Spinal cord (tissue), 10 donors: ENCODE measurements around the gene NANOS3. TPM values are rescaled to one million over a fixed set of nuclear protein-coding genes. Genes with fewer than 3 reads are reported as not detected.
A peak's percentile ranks its signal among the peaks of the same experiment; 100 is the strongest.

Experiments used
- DNase-seq, 6 donors: peaks; one replicate each; pipeline versions ENCODE4 v3.0.0 to v3.0.0-alpha.2; 2013 to 2015; ENCODE audit warnings: low spot score in 6 of 6, low read depth in 4 of 6
- H3K27ac ChIP-seq: one replicate; pipeline ENCODE4 v1.5.1; 2013; ENCODE audit warnings: low read depth, low read length, control low read depth
- H3K27me3 ChIP-seq: one replicate; pipeline ENCODE4 v1.6.1; 2013; ENCODE audit warnings: low read length; ENCODE audit not compliant: control insufficient read depth, insufficient read depth
- H3K36me3 ChIP-seq: one replicate; pipeline ENCODE4 v1.6.1; 2013; ENCODE audit warnings: low read length; ENCODE audit not compliant: control insufficient read depth, insufficient read depth
- H3K4me1 ChIP-seq: one replicate; pipeline ENCODE4 v1.6.1; 2013; ENCODE audit warnings: low read length; ENCODE audit not compliant: control insufficient read depth, insufficient read depth
- H3K4me3 ChIP-seq: one replicate; pipeline ENCODE4 v1.5.1; 2013; ENCODE audit warnings: low read depth, low read length, control low read depth
- H3K9me3 ChIP-seq: one replicate; pipeline ENCODE4 v1.6.1; 2013; ENCODE audit warnings: low read length; ENCODE audit not compliant: control insufficient read depth, insufficient read depth
- WGBS: methylation state at CpG from one replicate; pipeline ENCODE4 v1.1.5; 2013; ENCODE audit warnings: missing lambda C conversion rate; ENCODE audit not compliant: insufficient coverage; 5-methylcytosine and 5-hydroxymethylcytosine counted together
- polyA plus RNA-seq, 2 donors: library from polyadenylated mRNA; unstranded; fragments of 120-200 nt; gene quantifications; one replicate each; pipeline ENCODE4 v1.2.1, GENCODE V29; 2013; ENCODE audit not compliant: insufficient read length in 2 of 2
- total RNA-seq, 2 donors: library from RNA; depleted of rRNA in 1 of 2; stranded (reverse); fragments of 120-200 nt in 1 of 2; fragments of >200 nt in 1 of 2; gene quantifications; one replicate each; pipeline versions ENCODE4 v1.2.3 to v1.2.4, GENCODE V29; 2013 to 2014
- donor health status: healthy.

The NANOS3 gene
- total and polyA plus RNA-seq, 4 donors = 11.2 to 24.6 (median 23.1) TPM; not detected in 1

DNA sequence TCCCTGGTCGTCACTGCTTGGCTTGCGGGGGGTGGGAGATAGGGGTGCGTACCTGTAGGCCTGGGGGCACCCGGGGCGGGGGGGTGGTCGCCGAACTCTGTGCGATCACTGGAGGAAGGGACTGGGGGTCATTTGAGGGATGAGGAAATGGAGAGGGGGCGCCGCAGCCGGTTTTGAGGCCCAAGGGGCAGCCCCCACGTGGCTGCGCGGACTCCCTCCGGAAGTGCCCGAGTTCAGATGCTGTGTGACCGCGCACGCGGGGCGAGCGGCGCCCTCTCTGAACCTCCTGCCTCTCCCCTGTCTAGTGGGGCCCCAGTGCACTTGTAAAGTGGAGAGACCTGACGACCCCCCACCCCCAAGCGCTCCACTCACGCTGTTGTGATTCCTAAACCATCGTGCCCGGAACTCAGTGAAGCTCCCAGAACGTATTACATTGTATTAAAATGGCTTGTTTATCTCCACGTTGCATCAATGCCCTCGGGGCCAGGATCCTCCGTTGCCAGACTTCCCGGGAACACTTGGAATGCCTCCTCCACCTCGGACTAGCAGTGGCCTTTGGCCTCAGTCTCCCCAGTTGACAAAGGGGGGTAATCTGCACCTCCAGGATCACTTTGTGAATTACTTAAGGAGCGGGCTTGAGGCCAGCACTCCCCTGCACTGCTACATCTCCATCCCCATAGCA, 3.0 kb upstream of the NANOS3 start:
- Histone ChIP-seq H3K9me3 (no peaks in the 10 kb centered on the region), H3K36me3 (peaks cover 57% of the 10 kb centered on the region), H3K27ac (no peak overlapping the region), H3K4me1 (peaks cover 30% of the 10 kb centered on the region), H3K27me3 (no peaks in the 10 kb centered on the region), H3K4me3 (no peak overlapping the region)
- no peak for DNase-seq
- 51% methylated on average over 21 of the region's 35 CpGs for WGBS

DNA sequence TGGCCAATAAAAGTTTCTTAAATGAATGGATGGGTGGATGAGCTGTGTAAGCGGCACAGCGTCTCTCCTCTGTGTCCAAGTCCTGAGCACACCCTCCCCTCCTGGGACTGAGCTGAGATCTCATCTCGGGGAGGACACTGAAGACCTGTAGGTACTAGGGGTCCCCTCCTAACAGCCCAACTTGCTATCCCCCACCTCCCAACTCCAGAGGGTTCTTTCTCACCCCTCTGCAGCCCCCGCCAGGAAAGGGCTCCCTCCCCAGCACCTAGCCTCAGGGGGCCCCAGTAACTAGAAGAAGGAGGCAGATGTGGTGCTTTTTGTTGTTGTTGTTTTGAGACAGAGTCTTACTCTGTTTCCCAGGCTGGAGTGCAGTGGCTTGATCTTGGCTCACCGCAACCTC, 1.1 kb upstream of the NANOS3 start:
- H3K4me1 ChIP-seq = peaks cover 32% of the 10 kb centered on the region
- no peaks in the 10 kb centered on the region for H3K9me3 ChIP-seq
- 73% methylated on average over 3 of the region's 5 CpGs for WGBS
- no peak overlapping the region for H3K27ac ChIP-seq
- no peaks in the 10 kb centered on the region for H3K27me3 ChIP-seq
- H3K36me3 ChIP-seq = peaks cover 42% of the 10 kb centered on the region
- no peak for DNase-seq
- H3K4me3 ChIP-seq = no peak overlapping the region

DNA sequence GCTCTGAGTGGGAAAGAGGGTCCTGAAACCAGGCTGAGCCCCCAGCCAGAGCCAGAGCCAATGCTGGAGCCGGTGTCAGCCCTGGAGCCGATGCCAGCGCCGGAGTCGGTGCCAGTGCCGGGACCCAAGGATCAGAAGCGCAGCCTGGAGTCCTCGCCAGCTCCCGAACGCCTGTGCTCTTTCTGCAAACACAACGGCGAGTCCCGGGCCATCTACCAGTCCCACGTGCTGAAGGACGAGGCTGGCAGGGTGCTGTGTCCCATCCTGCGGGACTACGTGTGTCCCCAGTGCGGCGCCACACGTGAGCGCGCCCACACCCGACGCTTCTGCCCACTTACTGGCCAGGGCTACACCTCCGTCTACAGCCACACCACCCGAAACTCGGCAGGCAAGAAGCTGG, 369 bp downstream of the NANOS3 start:
- WGBS = 84% methylated on average over 24 of the region's 27 CpGs
- DNase-seq = no peak
- Histone ChIP-seq H3K36me3 (peaks cover 36% of the 10 kb centered on the region), H3K27ac (no peak overlapping the region), H3K9me3 (no peaks in the 10 kb centered on the region), H3K4me3 (no peak overlapping the region), H3K27me3 (no peaks in the 10 kb centered on the region), H3K4me1 (peaks cover 47% of the 10 kb centered on the region)

- Histone ChIP-seq H3K9me3 (no peaks in the 10 kb centered on the region), H3K27ac (peak overlapping the region; percentile 43), H3K27me3 (no peaks in the 10 kb centered on the region), H3K4me1 (peaks cover 36% of the 10 kb centered on the region), H3K36me3 (peaks cover 35% of the 10 kb centered on the region), H3K4me3 (no peak overlapping the region)
- 3% methylated on average over 30 of the region's 34 CpGs for WGBS
- peak; percentile 66 to 94 (median 74) for DNase-seq
Observed at GRCh38 chr19:13880059-13881043, 3.4 kb downstream of the NANOS3 start.

GRCh38 chr19:13881251-13881691, 4.3 kb downstream of the NANOS3 start:
- 14% methylated on average over 9 of the region's 12 CpGs for WGBS
- no peaks in the 10 kb centered on the region for H3K27me3 ChIP-seq
- H3K4me1 ChIP-seq = peaks cover 37% of the 10 kb centered on the region
- peaks cover 37% of the 10 kb centered on the region for H3K36me3 ChIP-seq
- no peak overlapping the region for H3K4me3 ChIP-seq
- peak in 2 of 6 donors; percentile 29 to 57 for DNase-seq
- H3K27ac ChIP-seq = peak overlapping the region; percentile 3
- H3K9me3 ChIP-seq = no peaks in the 10 kb centered on the region

DNA sequence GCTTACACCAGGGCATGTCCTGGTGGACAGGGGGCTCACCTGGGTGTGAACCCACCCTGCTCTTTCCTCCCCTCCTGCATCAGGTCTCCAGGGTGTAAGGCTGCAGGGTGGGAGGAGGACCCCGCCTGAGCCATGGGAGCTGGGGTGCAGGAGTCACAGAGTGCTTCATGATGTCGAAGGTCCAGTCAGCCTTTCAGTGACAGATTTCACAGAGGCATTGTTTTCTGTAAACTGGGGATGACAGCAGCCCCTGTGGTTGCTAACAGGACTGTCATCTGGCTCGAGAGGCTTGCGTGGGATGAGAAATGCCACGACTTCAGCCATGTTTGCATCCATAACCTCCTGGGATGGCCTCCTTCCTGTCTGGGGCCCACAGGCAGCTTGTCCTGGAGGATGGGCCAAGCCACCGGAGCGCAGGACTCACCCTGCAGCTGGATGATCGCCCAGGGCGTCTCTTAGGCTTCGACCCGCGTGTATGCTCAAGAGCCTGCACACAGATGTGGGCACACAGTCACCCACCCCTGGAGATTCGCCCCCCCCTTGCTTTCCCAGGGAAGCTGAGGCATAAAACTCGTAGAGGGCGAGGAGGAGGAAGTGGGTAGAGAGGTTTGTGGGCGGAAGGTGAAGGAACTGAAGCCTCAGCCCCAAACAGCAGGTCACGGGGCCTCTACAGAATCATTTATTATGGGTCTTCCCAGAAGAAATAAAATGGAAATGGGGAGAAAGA, 4.9 kb downstream of the NANOS3 start:
- Histone ChIP-seq H3K27me3 (no peaks in the 10 kb centered on the region), H3K36me3 (peaks cover 32% of the 10 kb centered on the region), H3K9me3 (no peaks in the 10 kb centered on the region), H3K4me3 (no peak overlapping the region), H3K27ac (peak overlapping the region; percentile 3), H3K4me1 (peaks cover 35% of the 10 kb centered on the region)
- peak in 2 of 6 donors; percentile 17 to 37 for DNase-seq
- 30% methylated on average over 11 of the region's 17 CpGs for WGBS

GRCh38 chr19:13882419-13882795, 5.5 kb downstream of the NANOS3 start:
- 76% methylated on average over 5 of the region's 5 CpGs for WGBS
- no peak overlapping the region for H3K27ac ChIP-seq
- peaks cover 34% of the 10 kb centered on the region for H3K4me1 ChIP-seq
- H3K36me3 ChIP-seq = peaks cover 30% of the 10 kb centered on the region
- H3K27me3 ChIP-seq = no peaks in the 10 kb centered on the region
- no peaks in the 10 kb centered on the region for H3K9me3 ChIP-seq
- H3K4me3 ChIP-seq = no peak overlapping the region
- DNase-seq = no peak

- peaks cover 27% of the 10 kb centered on the region for H3K36me3 ChIP-seq
Observed at GRCh38 chr19:13882836-13883235, 5.9 kb downstream of the NANOS3 start.

DNA sequence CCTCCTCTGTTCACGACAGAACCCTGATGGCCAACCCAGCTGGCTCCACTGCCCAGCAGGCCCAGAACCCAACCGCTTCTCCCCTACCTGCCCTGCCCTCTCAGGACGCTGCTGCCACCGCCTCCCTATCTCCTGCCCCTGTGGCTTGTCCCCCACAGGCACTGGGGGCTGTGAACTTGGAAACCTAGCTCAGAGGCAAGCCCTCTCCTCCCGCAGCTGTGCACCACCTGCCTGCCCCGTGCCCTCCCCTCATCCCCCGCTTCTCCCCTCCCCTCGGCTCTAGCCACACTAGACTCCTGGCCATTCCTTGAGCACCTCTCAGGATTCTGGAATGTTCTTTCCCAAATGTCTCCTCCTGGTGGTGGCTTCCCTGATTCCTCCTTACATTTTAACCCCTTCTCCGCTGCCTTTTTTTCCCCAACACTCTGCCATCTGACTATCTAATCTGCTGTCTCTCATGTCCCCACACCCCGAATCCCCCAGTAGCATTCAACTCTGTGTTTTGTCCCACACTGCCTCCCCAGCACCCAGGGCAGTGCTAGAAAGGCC, 6.7 kb downstream of the NANOS3 start:
- no peaks in the 10 kb centered on the region for H3K27me3 ChIP-seq
- H3K9me3 ChIP-seq = no peaks in the 10 kb centered on the region
- H3K4me1 ChIP-seq = peaks cover 34% of the 10 kb centered on the region
- H3K36me3 ChIP-seq = peaks cover 33% of the 10 kb centered on the region
- DNase-seq = peak in 1 of 6 donors; percentile 9
- H3K27ac ChIP-seq = no peak overlapping the region
- WGBS = 72% methylated on average over 9 of the region's 10 CpGs
- no peak overlapping the region for H3K4me3 ChIP-seq

More at GRCh38 chr19:13882836-13883235, 5.9 kb downstream of the NANOS3 start:
- WGBS = 90% methylated on average over 12 of the region's 12 CpGs
- Histone ChIP-seq H3K4me1 (peaks cover 34% of the 10 kb centered on the region), H3K27me3 (no peaks in the 10 kb centered on the region), H3K27ac (no peak overlapping the region), H3K4me3 (no peak overlapping the region), H3K9me3 (no peaks in the 10 kb centered on the region)
- DNase-seq = no peak
